ENCODE results near the gene MYBL2.
"Not testable (repeated sequence)": the region's sequence is repeated elsewhere in the genome, so short reads cannot be mapped to it uniquely, and the experiment has no call there.

MYBL2 gene

DNA sequence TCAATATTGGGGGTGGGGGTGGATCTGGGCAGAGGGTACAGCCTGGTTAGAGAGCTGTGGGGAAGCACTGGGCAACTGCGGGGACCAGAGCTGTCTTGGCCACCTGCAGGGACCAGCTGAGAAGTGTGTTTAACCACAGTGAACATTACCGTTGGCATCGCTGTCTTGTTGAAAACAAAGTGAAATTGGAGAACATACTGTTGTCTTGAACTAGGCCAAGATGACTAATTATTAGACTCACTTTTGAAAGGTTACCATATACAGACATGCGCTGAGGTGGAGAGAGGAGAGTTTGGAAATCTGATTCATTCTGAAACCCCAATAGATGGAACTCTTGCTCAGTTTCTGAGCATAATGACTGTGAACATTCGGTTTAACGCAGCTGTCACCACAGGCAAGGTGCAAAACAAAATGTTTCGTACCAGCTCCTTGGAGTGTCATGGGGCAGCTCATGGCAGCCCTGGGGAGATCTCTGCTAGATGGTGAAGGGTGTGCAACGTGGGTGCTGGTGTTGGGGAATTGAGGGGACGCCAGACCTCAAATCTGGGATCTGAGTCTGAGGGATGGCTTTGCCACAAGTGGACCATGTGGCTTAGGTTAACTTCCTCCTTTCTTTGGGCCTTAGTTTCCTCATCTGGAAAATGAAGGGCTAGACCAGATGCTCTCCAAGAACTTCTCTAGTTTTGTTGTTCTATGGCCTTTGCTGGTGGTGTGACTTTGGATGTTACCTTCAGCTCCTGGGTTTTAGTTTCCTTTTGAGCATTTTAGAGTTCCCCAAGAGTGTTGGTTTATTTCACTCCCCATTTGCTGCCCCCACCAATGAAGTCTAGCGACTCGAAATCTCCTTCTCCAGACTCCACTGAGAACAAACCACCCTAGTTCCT lies 84.5 kb downstream of the MYBL2 start:
- H3K4me3 ChIP-seq, result no peak overlapping the region
- no peak for TF ChIP-seq CTCF (IDR thresholded peaks at IDR 0.05)
- H3K27ac ChIP-seq, result no peak overlapping the region
- no peak for DNase-seq (ENCODE audit: low spot score)

- Histone ChIP-seq H3K4me3 (no peak overlapping the region), H3K27ac (no peak overlapping the region)
- DNase-seq (ENCODE audit: low spot score), result no peak
- no peak for TF ChIP-seq CTCF (IDR thresholded peaks at IDR 0.05)
Measured at GRCh38 chr20:43752051-43752360, 85.1 kb downstream of the MYBL2 start.

DNA sequence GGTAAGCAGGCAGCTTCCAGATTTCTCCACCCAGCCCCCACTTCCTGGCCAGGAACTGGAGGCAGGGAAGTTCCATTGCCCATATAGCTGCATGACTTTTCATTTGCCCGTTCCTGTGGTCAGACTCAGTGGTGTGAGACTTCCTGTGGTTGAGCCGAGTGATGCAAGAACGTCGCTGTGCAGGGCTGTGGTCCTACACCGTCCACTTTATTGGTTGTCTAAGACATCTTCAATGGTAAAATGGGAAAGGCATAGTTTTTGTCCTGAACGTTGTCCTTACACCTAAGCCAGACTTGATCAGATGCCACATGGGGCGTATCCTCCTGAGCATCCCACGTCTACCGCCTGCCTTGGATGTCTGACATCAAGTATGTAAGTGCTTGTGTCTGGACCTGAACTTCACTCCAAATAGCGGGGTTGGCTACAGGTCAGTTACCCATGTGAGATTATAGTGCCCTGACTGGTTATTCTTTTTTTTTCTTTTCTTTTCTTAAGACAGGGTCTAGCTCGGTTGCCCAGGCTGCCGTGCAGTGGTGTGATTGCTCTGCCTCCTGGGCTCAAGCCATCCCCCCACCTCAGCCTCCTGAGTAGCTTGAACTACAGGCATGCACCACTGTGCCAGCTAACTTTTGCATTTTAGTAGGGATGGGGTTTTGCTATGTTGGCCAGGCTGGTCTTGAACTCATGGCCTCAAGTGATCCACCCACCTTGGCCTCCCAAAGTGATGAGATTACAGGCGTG lies 85.8 kb downstream of the MYBL2 start:
- DNase-seq (ENCODE audit: low spot score), result no peak
- Histone ChIP-seq H3K27ac (no peak overlapping the region), H3K4me3 (no peak overlapping the region)
- no peak for TF ChIP-seq CTCF (IDR thresholded peaks at IDR 0.05)

GRCh38 chr20:43755390-43755789 lies 88.5 kb downstream of the MYBL2 start:
- Histone ChIP-seq H3K4me3 (no peak overlapping the region), H3K27ac (no peak overlapping the region)
- no peak for TF ChIP-seq CTCF (IDR thresholded peaks at IDR 0.05)
- DNase-seq (ENCODE audit: low spot score), result no peak

DNA sequence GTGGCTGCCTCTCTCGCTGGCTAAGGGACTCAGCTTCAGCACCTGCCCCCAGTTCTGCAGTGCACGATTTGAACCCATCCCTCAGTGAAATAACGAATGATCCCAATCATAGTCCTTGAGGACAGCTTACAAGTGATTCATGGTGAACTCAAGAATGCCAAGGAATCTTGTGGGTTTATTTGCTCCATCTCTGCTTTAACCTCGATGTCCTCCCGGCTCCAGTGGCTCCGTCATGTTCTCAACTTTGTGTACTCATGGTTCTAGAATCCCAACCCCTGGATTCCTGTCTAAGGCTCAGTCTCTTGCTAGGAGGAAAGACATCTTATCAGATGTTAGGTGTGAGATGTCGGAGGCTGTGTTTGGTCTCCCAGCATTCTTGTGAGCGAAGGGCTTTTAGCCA lies 88.9 kb downstream of the MYBL2 start:
- no peak for DNase-seq (ENCODE audit: low spot score)

GRCh38 chr20:43757888-43758287 lies 91.0 kb downstream of the MYBL2 start:
- H3K4me3 ChIP-seq; H3K27ac ChIP-seq; DNase-seq (ENCODE audit: low spot score): not testable (repeated sequence)

More for the DNA sequence above, 88.9 kb downstream of the MYBL2 start:
- Histone ChIP-seq H3K4me3 (no peak overlapping the region), H3K27ac (no peak overlapping the region)
- TF ChIP-seq CTCF (IDR thresholded peaks at IDR 0.05), result no peak

GRCh38 chr20:43761386-43762340 lies 94.7 kb downstream of the MYBL2 start:
- Histone ChIP-seq H3K27ac (no peak overlapping the region), H3K4me3 (no peak overlapping the region)
- TF ChIP-seq CTCF (IDR thresholded peaks at IDR 0.05), result no peak
- no peak for DNase-seq (ENCODE audit: low spot score)
